Measurements from ENCODE around the gene DPY19L3. TPM values are rescaled to one million over a fixed set of nuclear protein-coding genes. Genes with fewer than 3 reads are reported as not detected.

Gene DPY19L3
- total RNA-seq, 2 experiments from 2014 or later: 11.1 to 11.5 TPM

- Mint-ChIP-seq H3K27me3 (ENCODE audit: low read depth) (no peaks in the 10 kb centered on the region), H3K36me3 (ENCODE audit: low read depth) (peaks cover 9% of the 10 kb centered on the region), H3K9me3 (no peaks in the 10 kb centered on the region), H3K4me3 (no peak overlapping the region), H3K27ac (no peak overlapping the region), H3K4me1 (ENCODE audit: low read depth) (peaks cover 2% of the 10 kb centered on the region)
- CTCF ChIA-PET: no interaction called here
- intact Hi-C loops (cut with micrococcal nuclease): no loop called here
- no peak for DNase-seq
These were observed 53.0 kb downstream of the DPY19L3 start for GRCh38 chr19:32458500-32459123.

GRCh38 chr19:32459204-32459865 lies 53.8 kb downstream of the DPY19L3 start:
- no peak for DNase-seq
- H3K27me3 Mint-ChIP-seq (ENCODE audit: low read depth): no peaks in the 10 kb centered on the region
- H3K4me3 Mint-ChIP-seq: no peak overlapping the region
- CTCF ChIA-PET: no interaction called here
- H3K36me3 Mint-ChIP-seq (ENCODE audit: low read depth): peaks cover 7% of the 10 kb centered on the region
- H3K4me1 Mint-ChIP-seq (ENCODE audit: low read depth): peaks cover 2% of the 10 kb centered on the region
- intact Hi-C loops (cut with micrococcal nuclease): no loop called here
- H3K27ac Mint-ChIP-seq: no peak overlapping the region
- no peaks in the 10 kb centered on the region for H3K9me3 Mint-ChIP-seq

GRCh38 chr19:32460476-32460875 lies 54.9 kb downstream of the DPY19L3 start:
- intact Hi-C loops (cut with micrococcal nuclease): no loop called here
- Mint-ChIP-seq H3K27ac (no peak overlapping the region), H3K4me1 (ENCODE audit: low read depth) (peaks cover 2% of the 10 kb centered on the region), H3K36me3 (ENCODE audit: low read depth) (peaks cover 7% of the 10 kb centered on the region), H3K4me3 (no peak overlapping the region), H3K27me3 (ENCODE audit: low read depth) (no peaks in the 10 kb centered on the region), H3K9me3 (no peaks in the 10 kb centered on the region)
- no peak for DNase-seq
- CTCF ChIA-PET: no interaction called here

- Mint-ChIP-seq H3K27ac (no peak overlapping the region), H3K4me1 (ENCODE audit: low read depth) (no peaks in the 10 kb centered on the region), H3K4me3 (no peak overlapping the region), H3K27me3 (ENCODE audit: low read depth) (no peaks in the 10 kb centered on the region), H3K9me3 (no peaks in the 10 kb centered on the region), H3K36me3 (ENCODE audit: low read depth) (peaks cover 5% of the 10 kb centered on the region)
- DNase-seq: no peak
- CTCF ChIA-PET: interaction anchor here (1.1 kb wide), 2 partner anchors 9 to 20 kb away, joined by 3 read pairs; no protein-coding TSS in a partner anchor
- intact Hi-C loops (cut with micrococcal nuclease): loop anchor here (1.0 kb wide), 1 partner anchor 106 kb away; no protein-coding TSS in a partner anchor
These were observed 58.7 kb downstream of the DPY19L3 start for GRCh38 chr19:32464279-32464678.

GRCh38 chr19:32465176-32465575 lies 59.6 kb downstream of the DPY19L3 start:
- Mint-ChIP-seq H3K36me3 (ENCODE audit: low read depth) (peaks cover 5% of the 10 kb centered on the region), H3K4me3 (no peak overlapping the region), H3K9me3 (no peaks in the 10 kb centered on the region), H3K27ac (no peak overlapping the region), H3K4me1 (ENCODE audit: low read depth) (no peaks in the 10 kb centered on the region), H3K27me3 (ENCODE audit: low read depth) (no peaks in the 10 kb centered on the region)
- intact Hi-C loops (cut with micrococcal nuclease): no loop called here
- CTCF ChIA-PET: interaction anchor here (1.1 kb wide), 2 partner anchors 10 to 19 kb away, joined by 3 read pairs; no protein-coding TSS in a partner anchor
- DNase-seq: no peak

- H3K9me3 Mint-ChIP-seq: no peaks in the 10 kb centered on the region
- H3K4me1 Mint-ChIP-seq (ENCODE audit: low read depth): no peaks in the 10 kb centered on the region
- no peak overlapping the region for H3K4me3 Mint-ChIP-seq
- H3K27me3 Mint-ChIP-seq (ENCODE audit: low read depth): no peaks in the 10 kb centered on the region
- peaks cover 5% of the 10 kb centered on the region for H3K36me3 Mint-ChIP-seq (ENCODE audit: low read depth)
- CTCF ChIA-PET: interaction anchor here (1.0 kb wide), 1 partner anchor 125 kb away, joined by 3 read pairs; no protein-coding TSS in a partner anchor
- intact Hi-C loops (cut with micrococcal nuclease): no loop called here
- H3K27ac Mint-ChIP-seq: no peak overlapping the region
- DNase-seq: no peak
These were observed 64.2 kb downstream of the DPY19L3 start for GRCh38 chr19:32469795-32470194.

- Mint-ChIP-seq H3K4me3 (no peak overlapping the region), H3K27ac (no peak overlapping the region), H3K36me3 (ENCODE audit: low read depth) (peaks cover 5% of the 10 kb centered on the region), H3K9me3 (no peaks in the 10 kb centered on the region), H3K4me1 (ENCODE audit: low read depth) (no peaks in the 10 kb centered on the region), H3K27me3 (ENCODE audit: low read depth) (no peaks in the 10 kb centered on the region)
- DNase-seq: no peak
- intact Hi-C loops (cut with micrococcal nuclease): no loop called here
- CTCF ChIA-PET: no interaction called here
These were observed 65.5 kb downstream of the DPY19L3 start for GRCh38 chr19:32471095-32471494.

- CTCF ChIA-PET: no interaction called here
- no peak for DNase-seq
- H3K27me3 Mint-ChIP-seq (ENCODE audit: low read depth): no peaks in the 10 kb centered on the region
- intact Hi-C loops (cut with micrococcal nuclease): no loop called here
- no peaks in the 10 kb centered on the region for H3K9me3 Mint-ChIP-seq
- no peak overlapping the region for H3K4me3 Mint-ChIP-seq
- H3K4me1 Mint-ChIP-seq (ENCODE audit: low read depth): no peaks in the 10 kb centered on the region
- H3K27ac Mint-ChIP-seq: no peak overlapping the region
- H3K36me3 Mint-ChIP-seq (ENCODE audit: low read depth): peaks cover 5% of the 10 kb centered on the region
These were observed 66.2 kb downstream of the DPY19L3 start for GRCh38 chr19:32471811-32472210.

- Mint-ChIP-seq H3K27ac (no peak overlapping the region), H3K4me3 (no peak overlapping the region), H3K4me1 (ENCODE audit: low read depth) (no peaks in the 10 kb centered on the region), H3K36me3 (ENCODE audit: low read depth) (peaks cover 11% of the 10 kb centered on the region), H3K27me3 (ENCODE audit: low read depth) (no peaks in the 10 kb centered on the region), H3K9me3 (no peaks in the 10 kb centered on the region)
- DNase-seq: no peak
- intact Hi-C loops (cut with micrococcal nuclease): no loop called here
- CTCF ChIA-PET: no interaction called here
These were observed 69.8 kb downstream of the DPY19L3 start for GRCh38 chr19:32475141-32476031.

- Mint-ChIP-seq H3K9me3 (no peaks in the 10 kb centered on the region), H3K36me3 (ENCODE audit: low read depth) (peaks cover 13% of the 10 kb centered on the region), H3K4me3 (no peak overlapping the region), H3K27me3 (ENCODE audit: low read depth) (no peaks in the 10 kb centered on the region), H3K4me1 (ENCODE audit: low read depth) (no peaks in the 10 kb centered on the region), H3K27ac (no peak overlapping the region)
- DNase-seq: no peak
- intact Hi-C loops (cut with micrococcal nuclease): no loop called here
- CTCF ChIA-PET: no interaction called here
These were observed 70.4 kb downstream of the DPY19L3 start for GRCh38 chr19:32476032-32476350.

GRCh38 chr19:32480321-32480720 lies 74.8 kb downstream of the DPY19L3 start:
- DNase-seq: no peak
- Mint-ChIP-seq H3K4me3 (no peak overlapping the region), H3K36me3 (ENCODE audit: low read depth) (peaks cover 31% of the 10 kb centered on the region), H3K27ac (no peak overlapping the region), H3K27me3 (ENCODE audit: low read depth) (no peaks in the 10 kb centered on the region), H3K4me1 (ENCODE audit: low read depth) (no peaks in the 10 kb centered on the region), H3K9me3 (no peaks in the 10 kb centered on the region)
- intact Hi-C loops (cut with micrococcal nuclease): no loop called here
- CTCF ChIA-PET: no interaction called here

GRCh38 chr19:32483574-32483973 lies 78.0 kb downstream of the DPY19L3 start:
- no peak for DNase-seq
- CTCF ChIA-PET: interaction anchor here (1.1 kb wide), 1 partner anchor 19 kb away, joined by 3 read pairs; no protein-coding TSS in a partner anchor
- Mint-ChIP-seq H3K4me1 (ENCODE audit: low read depth) (no peaks in the 10 kb centered on the region), H3K9me3 (no peaks in the 10 kb centered on the region), H3K27me3 (ENCODE audit: low read depth) (no peaks in the 10 kb centered on the region), H3K36me3 (ENCODE audit: low read depth) (peaks cover 37% of the 10 kb centered on the region), H3K27ac (no peak overlapping the region), H3K4me3 (no peak overlapping the region)
- intact Hi-C loops (cut with micrococcal nuclease): no loop called here
